ENCODE data around the gene GLI3. TPM values are rescaled to one million over a fixed set of nuclear protein-coding genes. Genes with fewer than 3 reads are reported as not detected.

The GLI3 gene
- total RNA-seq, 1 donor from 2014 or later = 4.1 TPM

- no peak for DNase-seq
These were observed 66.3 kb downstream of the GLI3 start for GRCh38 chr7:42170724-42171123.

GRCh38 chr7:42168512-42168911 is 68.5 kb downstream of the GLI3 start:
- DNase-seq = no peak

DNA sequence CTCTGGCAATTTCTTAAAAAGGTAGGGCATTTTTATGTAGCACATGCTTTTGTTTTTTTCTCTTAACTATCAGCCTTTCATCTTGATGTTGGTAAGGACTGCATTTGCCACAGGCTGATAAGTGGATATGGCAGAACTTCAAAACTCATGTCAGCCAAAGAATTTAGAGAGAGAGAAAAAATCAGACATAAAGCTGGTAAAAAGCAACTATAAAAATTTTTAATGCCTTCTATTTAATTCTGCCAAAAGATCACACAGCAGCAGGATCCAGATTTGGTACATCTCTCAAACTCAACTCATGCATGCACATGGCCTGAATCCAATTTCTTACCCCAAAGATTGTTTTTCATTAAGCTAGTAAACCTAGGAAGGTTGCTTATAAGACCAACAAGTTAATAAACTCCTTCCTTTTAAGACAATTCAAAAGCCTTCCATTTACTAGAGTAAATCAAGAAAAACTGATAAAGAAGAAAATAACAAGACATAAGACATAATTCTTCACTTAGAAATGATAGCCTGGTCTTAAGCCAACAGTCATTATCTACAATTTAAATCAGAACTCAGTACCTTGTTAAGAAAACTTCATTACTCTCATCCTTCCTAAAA is 69.3 kb downstream of the GLI3 start:
- no peak for DNase-seq

DNA sequence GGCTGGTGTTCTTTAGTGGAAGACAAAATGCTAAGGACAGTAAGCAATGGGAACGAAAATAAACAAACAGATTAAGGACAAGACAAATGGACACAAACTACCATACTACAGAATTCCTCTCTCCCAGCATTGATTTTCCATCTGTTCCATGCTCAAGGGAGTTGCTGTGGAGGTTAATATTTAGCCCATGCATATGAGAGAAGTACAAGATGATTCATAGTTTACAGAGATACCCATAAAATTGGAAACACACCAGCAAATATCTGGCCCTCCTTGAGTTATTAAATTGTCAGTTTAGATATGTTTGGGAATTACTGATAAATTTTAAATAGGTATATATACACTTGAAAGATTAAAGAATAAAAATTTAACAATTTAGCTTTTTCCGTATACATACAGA is 69.8 kb downstream of the GLI3 start:
- DNase-seq = no peak

GRCh38 chr7:42164881-42165428 is 72.1 kb downstream of the GLI3 start:
- no peak for DNase-seq

- no peak for DNase-seq
These were observed 74.3 kb downstream of the GLI3 start for GRCh38 chr7:42162560-42163325.

DNA sequence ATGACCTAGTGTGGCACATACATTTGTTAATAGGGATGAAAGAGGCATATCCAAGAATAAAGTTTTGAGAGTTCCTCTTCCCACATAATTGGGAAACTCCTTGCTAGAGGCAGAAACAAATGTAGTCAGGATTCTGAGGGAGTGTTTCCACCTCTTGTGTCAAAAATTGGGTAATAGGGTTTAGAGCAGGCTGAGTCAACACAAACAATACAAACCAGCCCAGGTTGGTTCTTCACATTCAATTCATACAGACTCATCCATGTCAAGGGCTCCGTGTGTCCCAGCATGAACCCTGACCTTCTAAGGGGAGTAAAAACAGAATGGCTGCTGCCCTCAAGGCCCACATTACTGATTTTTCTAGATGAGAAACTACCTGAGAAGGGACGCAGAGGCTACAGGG is 75.3 kb downstream of the GLI3 start:
- DNase-seq = no peak

- DNase-seq = no peak
These were observed 75.9 kb downstream of the GLI3 start for GRCh38 chr7:42161110-42161509.

DNA sequence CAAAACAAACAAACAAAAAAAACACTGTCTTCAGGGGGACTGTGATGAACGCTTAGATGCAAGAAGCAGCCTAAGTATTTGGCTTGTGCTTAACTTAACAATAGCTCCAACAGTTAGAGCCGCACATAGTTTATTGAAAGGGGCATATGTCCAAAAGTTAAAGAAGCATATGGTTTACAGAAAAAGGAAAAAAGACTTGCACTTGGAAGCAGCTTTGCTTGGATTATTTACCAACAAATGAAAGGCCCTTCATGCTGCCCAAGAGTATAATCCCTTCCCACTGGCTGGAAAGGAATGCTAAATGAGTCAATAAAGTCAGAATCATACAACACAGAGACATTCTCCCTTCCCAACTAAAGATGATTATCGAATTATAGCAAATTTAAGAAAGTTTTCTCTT is 77.9 kb downstream of the GLI3 start:
- DNase-seq = no peak

- DNase-seq = no peak
These were observed 79.9 kb downstream of the GLI3 start for GRCh38 chr7:42156967-42157721.

GRCh38 chr7:42156291-42156865 is 80.6 kb downstream of the GLI3 start:
- no peak for DNase-seq

- no peak for DNase-seq
These were observed 81.3 kb downstream of the GLI3 start for GRCh38 chr7:42155584-42156290.

- no peak for DNase-seq
These were observed 82.8 kb downstream of the GLI3 start for GRCh38 chr7:42154173-42154572.

DNA sequence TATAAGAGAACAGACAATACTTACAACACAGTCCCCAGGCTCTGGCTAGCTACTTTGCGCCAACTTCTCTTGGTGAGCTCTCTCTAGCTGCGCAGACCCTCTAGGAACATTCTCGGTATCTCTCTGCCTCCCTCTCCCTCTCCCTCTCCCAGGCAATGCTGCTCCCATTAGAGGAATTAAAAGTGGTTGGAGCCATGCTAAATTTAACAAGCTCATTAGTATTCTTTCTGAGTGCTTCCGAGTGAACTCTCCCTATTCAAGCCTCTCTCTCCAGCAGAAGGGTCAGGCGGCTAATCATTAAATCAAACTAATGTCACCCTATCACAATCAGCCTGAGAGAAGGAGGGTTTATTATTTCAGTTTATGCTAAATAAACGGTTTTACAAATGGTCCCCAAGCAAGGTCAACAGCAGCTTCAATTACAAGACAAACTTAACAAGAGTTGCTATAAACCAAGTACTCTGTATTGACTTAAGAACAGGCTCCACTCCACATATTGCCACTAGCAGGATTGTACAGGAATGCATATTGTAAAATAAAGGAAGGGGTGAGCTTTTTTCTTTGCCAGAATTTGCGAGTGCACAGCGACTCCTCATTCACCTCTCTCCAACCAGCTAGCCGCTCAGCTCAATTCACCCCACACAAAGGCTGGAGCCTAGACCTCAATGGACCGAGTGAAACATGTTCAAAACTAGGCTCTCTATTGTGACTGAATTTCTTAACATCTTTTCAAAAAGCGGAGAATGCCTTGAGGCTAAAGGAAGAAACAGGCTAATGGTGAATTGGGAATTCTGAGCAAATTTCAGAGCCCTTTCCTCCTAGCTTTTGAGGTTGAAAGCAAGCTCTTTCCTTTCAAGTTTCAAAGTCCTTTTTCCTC is 84.4 kb downstream of the GLI3 start:
- DNase-seq = no peak

GRCh38 chr7:42151309-42151708 is 85.7 kb downstream of the GLI3 start:
- DNase-seq = no peak

DNA sequence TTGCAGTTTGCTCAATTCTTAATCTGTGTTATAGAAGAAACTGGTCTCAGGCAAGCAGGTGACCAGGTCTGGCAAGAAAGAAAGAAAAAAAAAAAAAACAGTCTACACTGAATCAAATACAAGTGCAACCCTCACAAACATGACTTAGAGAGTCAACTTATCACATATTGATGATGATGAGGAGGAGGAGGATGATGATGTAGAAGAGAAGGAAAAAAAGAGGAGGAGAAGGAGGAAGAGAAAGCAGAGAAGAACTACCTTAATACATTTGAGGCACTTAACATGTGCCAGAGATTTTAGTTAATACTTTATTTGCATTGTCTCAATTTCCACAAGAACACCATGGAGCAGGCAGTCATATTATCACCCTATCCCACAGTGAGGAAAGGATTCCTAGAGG is 91.5 kb downstream of the GLI3 start:
- no peak for DNase-seq

DNA sequence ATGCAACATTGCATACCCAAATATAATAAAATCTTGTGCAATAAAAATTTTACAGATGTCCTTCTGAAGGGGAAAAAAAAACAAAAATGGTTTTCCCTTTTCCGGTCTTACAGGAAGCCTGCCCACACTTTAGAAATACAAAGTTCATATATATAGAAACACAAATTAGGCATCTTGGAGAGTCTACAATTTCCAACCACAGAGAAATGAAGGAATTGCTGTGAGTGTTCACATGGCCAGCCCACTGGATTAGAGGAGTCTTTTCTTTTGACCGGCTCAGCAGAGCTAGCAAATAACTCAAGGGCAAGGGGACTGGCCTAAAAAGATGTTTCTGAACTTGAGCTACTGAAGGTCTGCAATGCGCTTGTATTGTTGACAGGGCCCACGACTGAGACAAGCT is 92.4 kb downstream of the GLI3 start:
- no peak for DNase-seq

DNA sequence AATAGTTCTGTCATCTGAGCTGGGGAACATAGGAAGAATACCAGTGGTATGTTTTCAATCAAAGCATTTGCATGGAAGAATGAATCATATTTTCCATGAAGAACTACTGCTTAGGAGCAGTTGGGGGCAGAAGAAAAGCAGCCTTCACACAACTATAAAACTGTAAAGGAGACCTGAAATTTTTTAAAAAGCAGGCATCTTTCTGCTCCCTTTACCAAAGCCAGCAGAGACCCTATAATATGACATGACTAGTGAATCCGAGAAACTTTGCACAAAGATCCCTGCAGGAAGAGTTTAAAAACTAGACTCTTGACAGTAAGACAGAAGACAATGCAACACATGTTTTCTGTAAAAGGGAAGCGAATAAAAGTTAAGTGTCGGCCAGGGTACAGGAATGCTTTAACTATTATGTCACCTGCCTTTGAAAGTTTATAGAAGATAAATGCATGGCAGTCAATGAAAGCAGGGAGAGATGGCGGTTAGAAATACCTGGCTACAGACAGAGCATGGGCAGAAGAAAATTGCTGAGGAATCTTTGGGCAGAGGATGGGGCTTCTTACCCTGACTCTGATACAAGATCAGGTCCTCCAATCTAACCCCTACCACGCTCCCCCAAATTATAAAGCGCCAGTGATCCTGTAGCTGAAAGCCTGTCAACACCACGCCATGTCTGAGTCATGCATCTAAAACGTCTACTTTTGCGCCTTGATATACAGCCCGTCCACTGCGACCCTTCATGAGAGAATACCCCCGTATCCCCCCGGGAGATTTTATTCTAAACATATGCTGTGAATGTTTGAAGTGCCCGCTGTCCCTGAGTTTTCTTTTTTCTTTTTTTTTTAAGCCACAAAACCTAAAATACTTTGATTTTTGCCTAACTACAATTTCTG is 93.1 kb downstream of the GLI3 start:
- DNase-seq = no peak

DNA sequence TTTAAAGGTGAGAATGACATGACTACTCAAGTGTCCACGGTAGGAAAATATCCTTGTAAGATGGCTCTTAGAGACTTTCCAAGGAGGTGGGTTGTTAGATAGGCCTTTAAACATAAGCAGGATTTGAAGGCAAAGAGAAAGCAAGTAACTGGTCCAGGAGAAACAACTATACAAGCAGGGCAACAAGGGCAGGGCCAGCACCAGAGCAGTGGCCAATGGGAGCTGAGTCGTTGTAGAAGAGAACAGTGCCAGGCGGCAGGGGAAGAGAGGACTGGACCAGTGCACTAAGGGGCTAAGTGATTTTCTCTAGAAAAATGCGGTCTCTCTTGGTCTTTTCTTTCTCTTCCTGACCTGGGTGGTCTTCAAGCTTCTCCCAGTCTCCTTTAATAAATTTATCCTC is 94.9 kb downstream of the GLI3 start:
- no peak for DNase-seq

GRCh38 chr7:42139751-42140150 is 97.3 kb downstream of the GLI3 start:
- no peak for DNase-seq
